HG03558 (cell line): ENCODE measurements around the gene SGMS1.
"Not testable (repeated sequence)": the region's sequence is repeated elsewhere in the genome, so short reads cannot be mapped to it uniquely, and the experiment has no call there.

Source experiments
- ATAC-seq: cut with Tn5 transposase; IDR thresholded peaks from one replicate; pipeline ENCODE4 v1.9.1; 2021; ENCODE audit warnings: moderate number of reproducible peaks; ENCODE audit not compliant: unreplicated experiment; ENCODE audit errors: extremely low read depth

The SGMS1 gene

GRCh38 chr10:50390302-50390701 is 233.5 kb downstream of the SGMS1 start:
- no peak for ATAC-seq

GRCh38 chr10:50388181-50388580 is 235.6 kb downstream of the SGMS1 start:
- ATAC-seq, result no peak

GRCh38 chr10:50387732-50388073 is 236.1 kb downstream of the SGMS1 start:
- ATAC-seq, result peak; percentile 67

GRCh38 chr10:50387007-50387731 is 236.6 kb downstream of the SGMS1 start:
- no peak for ATAC-seq

- ATAC-seq, result no peak
Observed at GRCh38 chr10:50385624-50386023, 238.1 kb downstream of the SGMS1 start.

- ATAC-seq, result no peak
Observed at GRCh38 chr10:50384898-50385297, 238.9 kb downstream of the SGMS1 start.

GRCh38 chr10:50384238-50384637 is 239.5 kb downstream of the SGMS1 start:
- no peak for ATAC-seq

GRCh38 chr10:50382576-50383023 is 241.2 kb downstream of the SGMS1 start:
- ATAC-seq, result no peak

GRCh38 chr10:50381642-50382041 is 242.1 kb downstream of the SGMS1 start:
- no peak for ATAC-seq

GRCh38 chr10:50379616-50380015 is 244.1 kb downstream of the SGMS1 start:
- ATAC-seq, result no peak

GRCh38 chr10:50375745-50376144 is 248.0 kb downstream of the SGMS1 start:
- ATAC-seq, result no peak

- ATAC-seq, result no peak
Observed at GRCh38 chr10:50375051-50375452, 248.7 kb downstream of the SGMS1 start.

GRCh38 chr10:50373821-50374501 is 249.8 kb downstream of the SGMS1 start:
- no peak for ATAC-seq

GRCh38 chr10:50369931-50370330 is 253.8 kb downstream of the SGMS1 start:
- no peak for ATAC-seq

- no peak for ATAC-seq
Observed at GRCh38 chr10:50367732-50368131, 256.0 kb downstream of the SGMS1 start.

GRCh38 chr10:50366421-50366820 is 257.3 kb downstream of the SGMS1 start:
- ATAC-seq, result not testable (repeated sequence)

GRCh38 chr10:50364730-50365129 is 259.0 kb downstream of the SGMS1 start:
- not testable (repeated sequence) for ATAC-seq

GRCh38 chr10:50362547-50363125 is 261.1 kb downstream of the SGMS1 start:
- peak; percentile 66 for ATAC-seq

GRCh38 chr10:50361946-50362345 is 261.8 kb downstream of the SGMS1 start:
- ATAC-seq, result no peak

GRCh38 chr10:50360077-50360850 is 263.5 kb downstream of the SGMS1 start:
- no peak for ATAC-seq
